GM18505 (cell line): Measurements from ENCODE around the gene DTX1.

ENCODE experiments used
- ATAC-seq: cut with Tn5 transposase; IDR thresholded peaks from one replicate; pipeline ENCODE4 v1.9.1; 2021; ENCODE audit not compliant: unreplicated experiment
- POLR2A ChIP-seq: IDR thresholded peaks from 4 replicates; pipeline ENCODE4 v1.6.1; 2011; ENCODE audit warnings: borderline replicate concordance; ENCODE audit not compliant: insufficient read depth, insufficient read length; ENCODE audit errors: extremely low read depth

The DTX1 gene

GRCh38 chr12:113098441-113099028 is 42.0 kb downstream of the DTX1 start:
- ATAC-seq, result no peak
- no peak for TF ChIP-seq POLR2A

DNA sequence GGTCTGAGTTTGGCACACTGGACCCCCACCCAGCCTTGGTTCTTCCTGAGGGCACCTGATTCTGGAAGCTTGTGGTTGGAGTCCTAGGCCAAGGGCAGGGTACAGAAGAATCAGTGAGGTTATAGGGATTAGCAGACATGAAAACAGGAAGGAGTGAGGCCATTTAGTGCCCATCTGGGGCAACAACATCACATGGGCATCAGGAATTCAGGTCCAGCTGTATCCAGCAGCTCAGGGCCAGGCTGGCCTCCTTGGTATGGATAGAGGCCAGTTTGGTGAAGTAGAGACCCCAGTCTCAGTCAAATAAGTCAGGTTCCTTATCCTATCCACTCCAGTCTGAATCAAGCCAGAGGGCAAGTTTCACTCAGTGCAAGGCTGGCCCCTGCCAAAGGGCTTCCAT is 42.8 kb downstream of the DTX1 start:
- TF ChIP-seq POLR2A, result no peak
- ATAC-seq, result no peak

DNA sequence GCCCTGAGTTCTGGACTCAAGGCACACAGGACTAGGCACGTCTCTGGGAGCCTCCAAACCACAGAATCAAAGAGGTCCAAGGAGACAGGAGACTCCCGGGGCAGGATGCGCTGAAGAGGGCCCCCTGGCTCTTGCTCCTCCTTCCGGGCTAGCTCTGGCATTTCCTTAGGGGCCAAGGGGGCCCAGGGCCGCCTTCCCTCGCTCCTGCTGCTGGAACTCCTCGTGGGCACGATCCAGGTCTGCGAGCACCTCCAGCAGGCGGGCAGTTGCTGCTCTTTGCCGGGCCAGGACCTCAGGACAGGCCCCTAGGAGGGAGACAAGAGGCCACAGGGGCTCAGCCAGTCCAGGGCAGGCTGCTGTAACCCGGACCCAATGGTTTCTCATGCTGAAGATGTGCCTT is 43.2 kb downstream of the DTX1 start:
- ATAC-seq, result no peak
- no peak for TF ChIP-seq POLR2A

DNA sequence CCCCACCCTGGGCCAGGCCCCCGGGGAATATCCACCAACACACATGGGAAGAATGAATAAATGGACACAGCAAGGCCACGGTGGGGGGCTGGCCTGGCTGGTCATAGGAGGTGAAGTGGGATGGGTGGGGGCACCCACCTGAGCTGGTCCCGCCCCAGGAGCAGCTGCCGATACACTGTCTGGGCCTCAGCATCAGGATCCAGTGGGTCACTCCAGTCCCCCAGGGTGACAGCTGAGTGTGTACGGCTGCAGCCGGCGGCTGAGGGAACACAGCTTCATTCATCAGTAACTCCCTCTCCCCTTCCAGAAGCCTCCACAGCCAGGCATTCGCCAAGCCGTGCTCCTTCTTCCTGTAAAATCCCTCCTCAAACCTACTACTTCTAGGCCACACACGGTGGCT is 45.2 kb downstream of the DTX1 start:
- no peak for ATAC-seq
- TF ChIP-seq POLR2A, result no peak

GRCh38 chr12:113102811-113103210 is 46.3 kb downstream of the DTX1 start:
- ATAC-seq, result no peak
- no peak for TF ChIP-seq POLR2A

DNA sequence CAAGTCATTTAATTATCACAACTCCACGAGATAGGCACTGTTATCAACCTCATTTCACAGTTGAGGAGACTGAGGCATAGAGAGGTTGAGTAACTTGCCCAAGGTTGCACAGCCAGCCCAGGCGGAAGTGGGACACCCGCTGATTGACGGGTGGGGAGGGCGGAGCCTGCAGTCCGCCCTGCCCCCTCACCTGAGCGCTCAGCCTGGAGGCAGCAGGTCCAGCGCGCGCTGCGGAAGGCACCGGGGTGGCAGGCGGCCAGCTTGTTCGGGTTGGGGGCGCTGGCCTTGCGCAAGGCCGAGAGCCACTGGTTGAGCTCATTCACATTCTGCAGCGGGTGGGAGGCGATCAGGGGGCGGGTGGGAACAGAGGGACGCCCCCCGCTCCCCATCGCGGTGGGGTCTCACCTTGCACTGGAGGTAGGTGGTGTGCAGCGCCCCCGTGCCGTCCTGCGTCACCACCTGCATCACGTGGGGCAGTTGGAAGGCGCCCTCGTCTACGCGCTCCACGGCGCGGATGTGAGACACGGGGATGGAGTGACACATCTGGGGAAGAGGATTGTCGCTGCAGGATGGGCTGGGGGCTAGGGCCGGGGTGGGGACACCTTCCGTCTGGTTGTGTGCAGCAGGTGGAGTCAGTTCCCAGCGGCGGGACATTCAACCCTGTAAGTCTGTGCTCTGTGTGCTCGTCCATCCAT is 47.4 kb downstream of the DTX1 start:
- TF ChIP-seq POLR2A, result no peak
- no peak for ATAC-seq

DNA sequence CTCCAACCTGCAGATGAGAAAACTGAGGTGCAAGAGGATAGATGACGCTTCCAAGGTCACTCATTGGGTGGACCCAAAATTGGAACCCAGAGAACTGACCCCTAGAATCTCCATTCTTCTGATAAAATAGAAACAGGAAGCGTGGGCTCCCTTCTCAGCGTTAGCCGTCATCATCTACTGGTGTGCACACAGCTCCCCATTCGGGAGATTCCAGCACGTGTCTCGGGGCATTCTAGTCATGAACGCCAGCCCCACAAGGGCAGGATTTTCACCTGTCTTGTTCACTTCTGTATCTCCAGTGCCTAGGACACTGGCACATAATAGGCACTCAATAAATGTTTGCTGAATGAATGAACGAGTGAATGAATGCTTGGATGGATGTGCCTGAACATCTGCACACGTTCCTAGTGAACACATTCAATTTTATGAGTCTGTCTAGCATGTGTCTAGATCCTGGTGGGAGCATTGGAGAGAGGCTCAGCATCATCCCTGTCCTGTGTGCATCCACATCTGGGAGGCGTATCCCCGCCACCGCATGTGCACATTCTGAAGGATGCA is 48.5 kb downstream of the DTX1 start:
- TF ChIP-seq POLR2A, result no peak
- no peak for ATAC-seq

DNA sequence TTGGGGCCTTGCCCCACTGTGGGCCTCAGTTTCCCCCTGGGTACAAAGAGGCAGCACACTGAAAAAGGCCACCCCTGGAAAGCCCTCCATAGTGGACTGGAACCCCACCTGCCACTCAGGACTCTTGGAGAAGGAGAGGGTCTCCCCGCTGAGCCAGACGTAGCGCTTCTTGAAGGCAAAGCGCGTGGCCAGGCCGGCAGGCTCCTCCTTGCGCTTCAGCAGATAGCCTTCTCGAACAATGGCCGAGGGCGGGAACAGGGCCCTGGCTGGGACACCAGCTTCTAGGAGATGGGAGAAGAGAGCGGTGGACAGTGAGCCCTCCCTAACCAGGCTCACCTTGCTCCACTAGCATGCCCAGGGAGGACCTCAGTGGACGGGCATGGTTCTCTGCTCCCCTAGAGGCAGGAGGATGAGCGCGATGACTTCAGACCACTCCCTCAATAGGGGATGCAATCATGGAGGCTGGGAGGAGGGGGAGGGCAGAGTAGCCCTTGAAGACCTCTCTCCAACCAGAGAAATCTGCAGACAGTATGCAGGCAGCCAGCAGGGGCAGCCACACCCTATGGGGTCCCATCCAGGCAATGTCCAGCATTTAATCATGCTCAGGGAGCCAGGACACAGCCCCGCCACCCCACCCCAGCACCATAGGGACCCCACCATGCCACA is 49.2 kb downstream of the DTX1 start:
- TF ChIP-seq POLR2A, result no peak
- no peak for ATAC-seq

DNA sequence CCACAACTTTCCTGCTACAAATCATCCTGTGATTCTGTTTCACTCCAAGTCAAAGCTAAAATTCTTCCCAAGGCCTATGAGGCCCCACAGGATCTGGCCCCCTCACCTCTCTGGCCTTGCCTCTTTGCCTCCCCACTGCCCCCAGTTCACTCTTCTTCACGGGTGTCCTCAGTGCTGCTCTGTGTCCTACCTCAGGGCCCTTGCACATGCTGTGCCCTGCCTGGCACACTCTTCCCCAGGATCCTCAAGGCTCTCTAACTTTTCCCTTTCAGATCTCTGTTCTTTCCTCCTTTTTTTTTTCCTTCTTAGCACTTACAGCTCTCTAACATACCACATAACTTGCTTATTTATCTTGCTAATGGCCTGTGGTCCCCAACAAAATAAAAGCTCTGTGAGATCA is 49.8 kb downstream of the DTX1 start:
- ATAC-seq, result no peak
- TF ChIP-seq POLR2A, result no peak

GRCh38 chr12:113108308-113108707 is 51.8 kb downstream of the DTX1 start:
- no peak for TF ChIP-seq POLR2A
- no peak for ATAC-seq

DNA sequence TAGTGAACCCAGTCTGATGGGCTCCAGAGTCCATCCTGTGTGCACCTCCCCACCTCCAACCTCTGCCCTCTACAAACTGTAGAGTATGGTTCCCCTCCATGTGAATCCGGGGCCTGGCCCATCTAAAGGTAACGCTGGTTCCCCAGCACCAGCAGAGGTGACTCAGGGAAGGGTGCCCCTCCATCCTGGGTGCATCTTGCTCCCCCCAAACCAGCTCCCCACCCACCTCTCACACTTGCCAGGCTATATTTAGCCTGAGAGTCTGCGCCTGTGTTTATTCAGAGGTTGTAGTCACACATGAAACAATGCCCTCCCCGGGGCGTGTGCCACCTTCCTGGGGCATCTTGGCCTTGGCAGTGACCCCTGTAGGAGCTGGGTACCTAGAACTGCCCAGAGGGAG is 52.8 kb downstream of the DTX1 start:
- no peak for TF ChIP-seq POLR2A
- ATAC-seq, result no peak

DNA sequence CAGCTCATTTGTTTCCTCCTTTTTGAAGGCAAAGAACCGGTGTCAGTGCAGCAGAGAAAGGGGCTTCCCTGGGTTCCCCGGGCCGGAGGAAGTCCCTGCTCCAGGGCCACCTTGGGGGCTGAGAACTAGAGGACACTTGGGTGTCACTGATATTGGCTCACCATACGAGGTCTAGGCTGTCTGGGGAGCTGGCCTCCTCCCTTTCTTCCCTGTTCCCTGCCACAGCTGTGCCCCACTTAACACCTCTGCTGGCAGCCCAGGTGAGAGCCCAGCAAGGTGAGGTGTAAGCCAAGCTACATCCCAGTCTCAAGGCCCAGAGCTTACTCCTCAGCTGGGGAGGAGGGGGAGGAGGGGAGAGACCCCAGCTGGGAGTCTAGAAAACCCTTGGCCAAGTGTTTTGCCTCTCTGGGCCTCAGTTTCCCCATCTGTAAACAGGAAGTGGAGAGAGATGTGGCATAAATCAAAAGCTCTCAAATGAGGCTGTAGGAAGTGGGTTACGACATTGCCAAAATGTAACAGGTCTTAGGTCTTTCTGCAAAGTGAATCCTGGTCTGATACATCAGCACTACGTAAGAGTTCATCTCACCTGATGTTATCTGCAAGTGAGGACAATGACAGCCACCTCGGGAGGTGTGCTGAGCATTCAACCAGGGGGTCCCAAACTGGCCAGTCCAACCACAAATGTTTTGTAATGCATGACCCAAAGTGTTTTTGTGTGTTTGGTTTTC is 53.5 kb downstream of the DTX1 start:
- TF ChIP-seq POLR2A, result no peak
- no peak for ATAC-seq

DNA sequence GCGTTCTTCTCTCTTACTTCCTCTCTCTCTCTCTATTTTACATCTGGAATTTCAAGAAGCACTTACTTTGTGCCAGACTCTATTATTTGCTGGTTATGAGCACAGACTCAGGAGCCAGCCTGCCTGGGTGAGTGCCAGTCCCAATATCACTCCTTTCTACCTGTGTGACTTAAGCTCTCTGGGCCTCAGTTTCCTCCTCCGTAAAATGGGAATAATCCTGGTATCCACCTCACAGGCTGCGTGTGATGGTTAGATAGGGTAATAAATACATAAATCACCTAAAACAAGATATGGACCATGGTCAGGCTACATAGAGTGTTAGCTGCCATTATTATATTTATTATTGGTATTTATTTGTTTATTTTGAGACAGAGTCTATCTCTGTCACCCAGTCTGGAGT is 54.7 kb downstream of the DTX1 start:
- no peak for TF ChIP-seq POLR2A
- ATAC-seq, result no peak
